GM18499 (cell line): ENCODE data around the gene CLIC5.
"Not testable (repeated sequence)": the region's sequence is repeated elsewhere in the genome, so short reads cannot be mapped to it uniquely, and the experiment has no call there.

Source experiments
- ATAC-seq: cut with Tn5 transposase; IDR thresholded peaks from one replicate; pipeline ENCODE4 v1.9.1; 2021; ENCODE audit warnings: moderate number of reproducible peaks; ENCODE audit not compliant: insufficient read depth, unreplicated experiment

CLIC5 gene

GRCh38 chr6:45930420-45931040 is 85.1 kb downstream of the CLIC5 start:
- ATAC-seq: no peak

- ATAC-seq: no peak
Measured at GRCh38 chr6:45929421-45930361, 86.0 kb downstream of the CLIC5 start.

GRCh38 chr6:45928721-45929305 is 86.8 kb downstream of the CLIC5 start:
- ATAC-seq: no peak

DNA sequence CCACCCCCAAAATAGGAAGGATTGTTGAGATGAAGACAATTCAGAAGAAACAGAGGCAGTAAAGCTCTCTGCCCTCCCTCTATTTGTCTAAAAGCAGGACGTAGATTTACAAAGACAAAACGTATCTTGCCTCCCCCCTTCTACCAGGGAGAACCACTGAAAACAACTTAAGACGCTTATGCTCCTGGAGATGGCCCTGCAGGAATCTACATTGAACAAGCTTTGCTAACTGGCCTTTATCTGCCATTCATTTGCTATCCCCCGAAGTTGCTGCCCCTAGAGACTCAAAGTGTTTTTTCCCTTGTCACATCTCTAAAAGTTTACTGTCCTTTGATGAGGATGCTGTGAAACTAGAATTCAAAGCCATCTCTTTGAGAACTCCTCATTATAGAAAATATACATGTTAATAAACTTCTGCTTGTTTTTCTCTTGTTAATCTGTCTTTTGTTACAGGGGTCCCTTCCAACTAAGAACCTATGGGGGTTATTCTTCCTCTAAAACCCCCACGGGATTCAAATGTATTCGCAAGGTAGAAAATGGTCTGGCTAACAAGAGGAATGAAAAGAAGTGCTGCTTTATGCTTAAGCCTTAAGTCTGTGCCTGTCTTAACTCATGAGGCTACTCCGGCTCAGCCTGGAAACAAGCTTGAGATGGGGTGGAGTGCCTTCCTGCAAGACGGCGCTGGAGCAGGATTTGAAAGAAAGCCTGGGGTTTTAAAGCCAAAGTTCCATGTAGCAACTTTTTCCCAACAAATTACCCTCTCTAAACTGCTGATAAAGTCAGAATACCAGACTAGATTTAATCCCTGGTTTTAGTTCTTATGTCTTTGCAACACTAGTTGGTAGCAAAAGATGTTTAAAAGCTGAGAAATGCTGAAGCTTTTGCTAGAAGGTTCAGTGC is 88.0 kb downstream of the CLIC5 start:
- no peak for ATAC-seq

GRCh38 chr6:45926423-45926822 is 89.2 kb downstream of the CLIC5 start:
- ATAC-seq: not testable (repeated sequence)

DNA sequence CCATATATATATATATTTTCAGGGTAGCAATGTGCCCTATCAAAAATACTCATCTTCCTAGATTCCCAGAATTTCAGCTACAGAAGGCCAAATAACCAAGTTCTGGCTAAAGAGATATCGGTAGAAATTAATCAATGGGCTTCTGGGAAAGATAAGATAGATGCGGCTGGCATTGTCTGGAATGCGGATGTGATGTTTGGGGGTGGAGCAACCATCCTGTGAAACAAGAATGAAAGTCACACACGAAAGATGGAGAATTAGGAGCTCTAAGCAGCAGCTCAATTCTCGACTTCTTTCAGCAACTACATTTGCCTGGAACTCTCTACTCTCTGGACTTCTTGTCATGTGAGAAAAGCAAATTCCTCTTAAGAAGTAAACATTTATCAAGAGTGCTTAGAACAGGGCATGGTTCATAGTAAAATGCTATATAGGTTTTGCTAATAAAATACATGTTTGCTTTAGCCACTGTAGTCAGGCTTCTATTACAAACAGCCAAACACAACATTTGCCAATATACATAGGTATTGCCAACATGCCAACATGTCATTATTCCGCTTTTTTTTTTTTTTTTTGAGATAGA is 90.8 kb downstream of the CLIC5 start:
- no peak for ATAC-seq

- ATAC-seq: peak; percentile 55
Measured at GRCh38 chr6:45923831-45924391, 91.7 kb downstream of the CLIC5 start.

- ATAC-seq: no peak
Measured at GRCh38 chr6:45922728-45923351, 92.8 kb downstream of the CLIC5 start.

DNA sequence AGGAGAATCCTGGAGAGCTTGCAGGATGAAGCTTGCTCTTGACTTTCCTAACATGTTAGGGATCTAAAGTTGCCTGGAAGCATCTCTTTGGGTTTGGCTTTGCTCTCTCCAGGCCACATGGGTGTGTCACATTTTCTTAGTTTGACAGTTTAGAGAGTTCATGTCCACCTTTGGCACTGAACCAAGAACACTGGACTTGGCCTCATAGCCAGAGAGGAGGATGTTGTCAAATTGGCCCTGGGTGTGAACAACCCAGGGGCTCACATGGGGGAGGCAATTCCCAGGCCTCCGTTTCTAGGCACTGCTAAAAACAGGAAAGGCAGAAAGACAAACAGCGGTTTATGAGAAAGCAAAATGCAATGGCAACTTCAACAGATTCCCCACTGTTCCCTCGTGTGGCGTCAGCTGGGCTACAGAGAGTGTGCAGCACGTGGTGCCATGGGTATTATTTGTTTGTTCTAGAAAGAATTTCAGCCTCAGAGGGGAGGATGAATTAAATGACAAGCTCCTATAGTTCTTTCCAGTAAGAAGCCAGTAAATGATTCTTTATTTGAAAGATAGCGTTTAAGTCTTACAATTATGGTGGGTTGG is 93.9 kb downstream of the CLIC5 start:
- no peak for ATAC-seq

GRCh38 chr6:45920819-45921511 is 94.7 kb downstream of the CLIC5 start:
- ATAC-seq: peak; percentile 52

DNA sequence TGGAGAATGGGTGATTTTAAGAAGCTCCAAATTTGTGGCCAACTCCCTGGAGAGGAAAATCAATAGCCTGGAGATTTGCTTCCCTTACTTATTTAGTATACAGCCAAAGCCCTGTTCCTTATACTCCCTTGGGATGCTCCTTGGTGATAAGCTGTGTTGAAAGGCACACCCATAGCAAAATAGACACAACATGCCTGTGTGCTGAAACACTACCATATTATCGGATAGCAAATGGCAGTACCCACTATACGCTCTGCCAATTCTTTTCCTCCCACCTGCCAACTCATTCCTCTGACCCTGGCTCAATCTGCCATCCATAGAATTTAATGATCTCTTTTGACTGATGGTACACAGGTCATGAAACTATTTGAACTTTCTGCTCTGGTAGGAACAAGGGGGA is 98.2 kb downstream of the CLIC5 start:
- no peak for ATAC-seq

DNA sequence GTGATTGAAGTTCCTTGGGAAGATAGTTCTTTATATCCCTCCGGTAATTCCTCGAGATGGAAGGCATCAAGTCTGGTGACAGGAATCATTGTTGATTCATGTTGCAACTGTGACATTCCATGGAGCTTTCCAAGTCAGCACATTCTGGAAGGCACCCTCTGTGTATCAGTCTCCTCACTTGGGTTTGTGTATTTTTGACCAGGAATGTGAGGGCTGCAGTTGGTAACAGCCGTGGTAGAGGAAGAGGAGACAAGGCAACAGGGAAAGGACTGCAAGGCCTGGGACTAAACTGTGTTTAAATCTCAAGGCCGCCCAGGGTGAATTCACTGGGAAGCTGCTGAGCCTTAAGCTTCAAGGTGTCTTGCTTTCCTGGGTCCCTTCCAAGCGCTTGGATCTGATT is 99.0 kb downstream of the CLIC5 start:
- ATAC-seq: no peak

DNA sequence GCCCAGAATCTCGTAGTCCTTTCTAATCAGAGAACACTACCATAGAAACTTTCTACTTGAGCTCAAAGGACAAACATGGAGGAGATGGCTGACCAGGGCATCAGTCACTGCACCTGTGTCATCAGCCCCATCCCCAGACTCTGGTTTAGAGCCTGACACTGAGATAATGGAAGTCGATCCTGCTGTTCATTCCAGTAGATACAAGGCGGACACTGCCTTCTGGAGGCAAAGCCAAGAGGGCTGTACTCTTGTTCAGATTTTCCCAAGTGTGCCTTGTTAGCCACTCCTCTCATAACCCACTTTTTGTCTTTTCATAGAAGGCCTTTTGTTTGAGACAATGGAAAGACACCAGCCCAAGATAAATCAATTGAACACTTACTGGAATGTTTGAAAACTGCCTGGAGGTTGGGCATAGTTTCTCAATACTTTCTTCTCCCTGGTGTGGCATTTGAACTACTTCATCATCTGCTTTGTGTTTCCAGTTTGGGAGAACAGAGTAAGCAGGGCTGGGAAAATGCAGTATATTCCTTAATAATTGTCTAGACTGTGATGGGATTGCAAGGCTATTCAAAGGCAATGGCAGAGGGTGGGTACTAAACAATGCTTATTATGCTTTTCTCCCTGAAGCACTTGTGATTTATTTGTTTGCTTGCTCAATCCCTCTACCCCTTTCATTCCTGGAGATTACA is 99.7 kb downstream of the CLIC5 start:
- ATAC-seq: no peak

DNA sequence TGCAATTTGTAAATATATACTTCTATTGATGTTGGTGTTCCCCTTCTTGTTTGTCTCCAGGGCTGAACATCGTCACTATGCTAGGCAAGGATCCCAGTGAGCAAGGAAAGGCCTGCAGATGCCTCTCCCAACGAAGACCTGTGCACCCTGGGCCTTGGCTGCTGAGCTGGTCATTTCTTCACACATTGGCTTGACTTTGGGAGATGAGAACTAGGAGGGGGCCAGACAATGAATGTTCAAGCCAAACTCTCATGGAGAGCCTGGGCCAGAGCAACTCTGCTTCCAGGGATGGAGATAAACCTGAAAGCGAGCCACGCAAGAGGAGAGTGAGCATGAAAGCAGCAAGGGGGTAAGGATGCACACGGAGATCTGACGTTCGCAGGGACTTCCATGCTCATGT is 104.0 kb downstream of the CLIC5 start:
- no peak for ATAC-seq

GRCh38 chr6:45903959-45904358 is 111.7 kb downstream of the CLIC5 start:
- ATAC-seq: no peak

- no peak for ATAC-seq
Measured at GRCh38 chr6:45902984-45903383, 112.7 kb downstream of the CLIC5 start.

- no peak for ATAC-seq
Measured at GRCh38 chr6:45901767-45902650, 113.7 kb downstream of the CLIC5 start.
